Activated naive CD8-positive, alpha-beta T cell treated with anti-CD3 and anti-CD28 coated beads, Interleukin-2, amount 50 U/mL, for 24 hours (primary cell): ENCODE results near the gene CXorf49B.
"Not testable (repeated sequence)": the region's sequence is repeated elsewhere in the genome, so short reads cannot be mapped to it uniquely, and the experiment has no call there.

Source experiments
- ATAC-seq: fragments of 150-1000 bp; cut with Tn5 transposase; one replicate; pipeline ENCODE4 v1.10.0; 2021
- DNase-seq: peaks from one replicate; pipeline ENCODE4 v3.0.0; 2021
- H3K27ac Mint-ChIP-seq: one replicate; pipeline ENCODE4 v1.8.0; 2021; ENCODE audit warnings: mild to moderate bottlenecking, mixed read lengths
- H3K27me3 Mint-ChIP-seq: one replicate; pipeline ENCODE4 v1.8.0; 2021; ENCODE audit warnings: mixed read lengths
- H3K36me3 Mint-ChIP-seq: one replicate; pipeline ENCODE4 v1.8.0; 2021; ENCODE audit warnings: low read depth, mixed read lengths
- H3K4me1 Mint-ChIP-seq: one replicate; pipeline ENCODE4 v1.8.0; 2021; ENCODE audit warnings: mixed read lengths
- H3K4me3 Mint-ChIP-seq: one replicate; pipeline ENCODE4 v1.8.0; 2021; ENCODE audit warnings: mild to moderate bottlenecking, moderate library complexity, mixed read lengths
- H3K9me3 Mint-ChIP-seq: one replicate; pipeline ENCODE4 v1.8.0; 2021; ENCODE audit warnings: mixed read lengths

Gene CXorf49B

GRCh38 chrX:71763049-71763448, at the start of gene CXorf49B:
CXorf49B (plus strand) TSS chrX:71763349; CDS start chrX:71763424, 75 bp downstream.
- H3K36me3 Mint-ChIP-seq, H3K4me1 Mint-ChIP-seq, H3K27ac Mint-ChIP-seq, DNase-seq, ATAC-seq, H3K27me3 Mint-ChIP-seq, H3K9me3 Mint-ChIP-seq, H3K4me3 Mint-ChIP-seq: not testable (repeated sequence)

GRCh38 chrX:71714064-71714463, 49.1 kb upstream of the CXorf49B start:
- ATAC-seq, DNase-seq, H3K36me3 Mint-ChIP-seq, H3K4me1 Mint-ChIP-seq, H3K27me3 Mint-ChIP-seq, H3K9me3 Mint-ChIP-seq, H3K4me3 Mint-ChIP-seq, H3K27ac Mint-ChIP-seq: not testable (repeated sequence)

DNA sequence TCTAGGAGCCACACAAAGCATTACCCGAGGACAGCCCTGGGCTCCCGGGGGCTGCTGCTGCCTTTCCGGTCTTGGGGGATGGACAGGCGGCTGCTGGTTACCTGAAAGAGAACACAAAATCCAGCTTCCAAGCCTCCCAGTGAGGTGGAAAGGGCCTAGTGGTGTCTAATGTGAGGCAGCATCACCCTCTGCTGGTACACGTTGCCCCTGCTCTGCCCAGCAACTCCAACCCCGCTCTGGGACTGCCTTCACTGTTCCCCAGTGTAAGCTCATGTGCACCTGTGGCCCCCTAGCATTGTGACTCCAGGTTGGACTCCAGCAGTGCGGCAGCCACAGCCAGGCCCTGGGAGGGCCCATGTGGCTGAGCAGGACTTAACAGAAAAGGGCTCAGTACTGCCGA, 47.6 kb upstream of the CXorf49B start:
- not testable (repeated sequence) for DNase-seq, H3K9me3 Mint-ChIP-seq, H3K27me3 Mint-ChIP-seq, H3K27ac Mint-ChIP-seq, H3K36me3 Mint-ChIP-seq, H3K4me3 Mint-ChIP-seq, H3K4me1 Mint-ChIP-seq, ATAC-seq

- DNase-seq, H3K27ac Mint-ChIP-seq, H3K36me3 Mint-ChIP-seq, H3K27me3 Mint-ChIP-seq, H3K9me3 Mint-ChIP-seq, ATAC-seq, H3K4me1 Mint-ChIP-seq, H3K4me3 Mint-ChIP-seq: not testable (repeated sequence)
Observed at GRCh38 chrX:71716323-71716722, 46.8 kb upstream of the CXorf49B start.

GRCh38 chrX:71718185-71718584, 45.0 kb upstream of the CXorf49B start, which contains the start of gene CXorf49:
CXorf49 (minus strand) TSS chrX:71718285; CDS start chrX:71718151, 134 bp downstream.
- not testable (repeated sequence) for DNase-seq, H3K9me3 Mint-ChIP-seq, ATAC-seq, H3K27ac Mint-ChIP-seq, H3K27me3 Mint-ChIP-seq, H3K4me1 Mint-ChIP-seq, H3K4me3 Mint-ChIP-seq, H3K36me3 Mint-ChIP-seq

GRCh38 chrX:71719195-71719594, 44.0 kb upstream of the CXorf49B start:
- not testable (repeated sequence) for DNase-seq, H3K9me3 Mint-ChIP-seq, H3K4me1 Mint-ChIP-seq, H3K36me3 Mint-ChIP-seq, H3K4me3 Mint-ChIP-seq, ATAC-seq, H3K27me3 Mint-ChIP-seq, H3K27ac Mint-ChIP-seq

GRCh38 chrX:71720289-71720886, 42.8 kb upstream of the CXorf49B start:
- peak; percentile 33 for ATAC-seq
- H3K36me3 Mint-ChIP-seq, H3K27me3 Mint-ChIP-seq, H3K9me3 Mint-ChIP-seq, H3K27ac Mint-ChIP-seq, H3K4me3 Mint-ChIP-seq, H3K4me1 Mint-ChIP-seq, DNase-seq: not testable (repeated sequence)

DNA sequence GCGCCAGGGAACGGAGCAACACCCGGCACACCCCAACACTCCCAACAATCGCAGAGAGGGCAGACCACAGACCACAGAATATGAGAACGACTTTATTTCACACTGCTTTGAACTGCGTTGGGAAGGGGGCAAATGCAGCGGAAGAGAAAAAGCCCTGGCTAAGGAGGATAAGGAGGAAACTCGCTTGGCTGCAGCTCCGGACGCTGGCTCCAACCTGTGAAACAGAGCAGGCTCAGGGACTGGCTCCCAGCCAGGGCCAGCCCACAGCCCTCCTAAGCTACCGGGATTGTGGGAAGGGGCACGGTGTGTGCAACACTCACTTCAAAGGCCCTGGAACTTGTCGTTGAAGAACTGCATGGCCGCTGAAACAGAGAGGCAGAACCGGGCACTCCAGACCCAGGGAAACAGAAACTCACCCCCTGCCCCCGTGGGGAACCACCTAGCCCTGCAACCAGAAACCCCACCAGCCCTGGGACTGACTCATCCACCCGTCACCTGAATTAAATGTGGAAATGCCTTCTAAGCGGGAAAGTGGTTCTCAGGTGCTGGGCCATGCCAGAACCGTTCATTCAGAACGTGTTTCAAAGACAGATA, 2.4 kb upstream of the CXorf49B start:
- ATAC-seq = peak; percentile 35
- not testable (repeated sequence) for DNase-seq, H3K27me3 Mint-ChIP-seq, H3K4me1 Mint-ChIP-seq, H3K9me3 Mint-ChIP-seq, H3K36me3 Mint-ChIP-seq, H3K4me3 Mint-ChIP-seq, H3K27ac Mint-ChIP-seq

GRCh38 chrX:71764832-71765231, 1.7 kb downstream of the CXorf49B start:
- H3K9me3 Mint-ChIP-seq, H3K4me1 Mint-ChIP-seq, ATAC-seq, H3K27ac Mint-ChIP-seq, H3K4me3 Mint-ChIP-seq, H3K27me3 Mint-ChIP-seq, DNase-seq, H3K36me3 Mint-ChIP-seq: not testable (repeated sequence)

DNA sequence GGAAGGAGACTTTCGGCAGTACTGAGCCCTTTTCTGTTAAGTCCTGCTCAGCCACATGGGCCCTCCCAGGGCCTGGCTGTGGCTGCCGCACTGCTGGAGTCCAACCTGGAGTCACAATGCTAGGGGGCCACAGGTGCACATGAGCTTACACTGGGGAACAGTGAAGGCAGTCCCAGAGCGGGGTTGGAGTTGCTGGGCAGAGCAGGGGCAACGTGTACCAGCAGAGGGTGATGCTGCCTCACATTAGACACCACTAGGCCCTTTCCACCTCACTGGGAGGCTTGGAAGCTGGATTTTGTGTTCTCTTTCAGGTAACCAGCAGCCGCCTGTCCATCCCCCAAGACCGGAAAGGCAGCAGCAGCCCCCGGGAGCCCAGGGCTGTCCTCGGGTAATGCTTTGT, 2.5 kb downstream of the CXorf49B start:
- H3K9me3 Mint-ChIP-seq, H3K27ac Mint-ChIP-seq, H3K27me3 Mint-ChIP-seq, H3K4me1 Mint-ChIP-seq, H3K4me3 Mint-ChIP-seq, H3K36me3 Mint-ChIP-seq, DNase-seq, ATAC-seq: not testable (repeated sequence)

GRCh38 chrX:71767134-71767533, 4.0 kb downstream of the CXorf49B start:
- not testable (repeated sequence) for H3K4me3 Mint-ChIP-seq, DNase-seq, H3K27ac Mint-ChIP-seq, H3K36me3 Mint-ChIP-seq, H3K9me3 Mint-ChIP-seq, H3K27me3 Mint-ChIP-seq, H3K4me1 Mint-ChIP-seq
- peak; percentile 37 for ATAC-seq

DNA sequence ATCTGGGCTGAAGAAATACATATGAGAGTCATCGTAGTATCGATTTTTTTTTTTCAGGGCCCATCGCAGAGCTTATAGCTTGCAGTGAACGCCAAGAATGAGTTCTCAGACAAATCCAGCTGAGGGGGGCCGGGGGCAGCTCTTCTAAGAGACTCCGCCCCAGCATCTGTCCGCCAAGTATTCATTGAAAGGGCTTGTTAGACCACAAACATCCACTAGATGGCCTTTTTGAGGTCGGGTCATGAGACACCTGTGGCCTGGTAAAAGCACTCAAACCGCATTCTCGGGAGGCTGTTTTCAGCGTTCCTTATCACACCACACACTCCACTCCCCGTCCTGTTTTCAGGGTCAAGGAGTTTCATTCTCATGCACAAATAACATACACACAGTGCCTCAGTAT, 15.2 kb downstream of the CXorf49B start:
- H3K4me1 Mint-ChIP-seq, H3K27me3 Mint-ChIP-seq, ATAC-seq, H3K36me3 Mint-ChIP-seq, H3K27ac Mint-ChIP-seq, H3K9me3 Mint-ChIP-seq, H3K4me3 Mint-ChIP-seq, DNase-seq: not testable (repeated sequence)

DNA sequence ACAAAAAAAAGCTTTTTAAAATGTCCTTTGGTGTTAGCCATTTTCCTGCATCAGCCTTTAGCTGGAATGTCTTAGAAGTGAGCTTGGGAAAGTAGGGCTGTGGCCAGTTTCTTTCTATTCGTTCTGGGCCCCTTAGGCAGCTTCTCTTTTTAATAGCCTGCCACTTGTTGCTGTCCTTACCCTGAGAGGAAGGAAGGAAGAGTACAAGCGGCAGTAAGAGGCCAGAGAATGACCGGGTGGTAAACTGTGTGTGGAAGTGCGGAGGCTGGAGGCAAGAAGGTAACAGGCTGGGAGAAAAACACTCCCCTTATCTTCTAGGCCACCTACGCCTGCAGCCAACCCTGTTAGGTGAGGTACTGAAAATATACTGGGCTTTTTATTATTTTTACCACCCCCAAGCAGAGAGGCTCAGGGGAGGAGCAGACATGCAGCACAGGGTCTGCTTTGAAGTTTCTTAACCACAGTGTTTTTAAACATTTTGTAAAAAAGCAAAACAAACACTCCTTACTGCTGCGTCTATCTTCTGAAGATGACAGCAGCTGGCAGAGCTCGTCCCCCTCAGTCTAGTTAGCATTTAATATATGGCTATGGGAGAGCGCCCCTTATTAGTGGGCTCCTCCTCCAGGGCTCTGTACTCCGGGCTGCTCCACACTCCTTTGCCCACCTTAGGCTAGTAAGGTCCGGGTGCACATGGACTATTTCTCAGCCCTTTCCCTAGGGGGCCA, 19.2 kb downstream of the CXorf49B start:
- H3K4me1 Mint-ChIP-seq, DNase-seq, H3K27ac Mint-ChIP-seq, H3K27me3 Mint-ChIP-seq, H3K36me3 Mint-ChIP-seq, ATAC-seq, H3K9me3 Mint-ChIP-seq, H3K4me3 Mint-ChIP-seq: not testable (repeated sequence)

DNA sequence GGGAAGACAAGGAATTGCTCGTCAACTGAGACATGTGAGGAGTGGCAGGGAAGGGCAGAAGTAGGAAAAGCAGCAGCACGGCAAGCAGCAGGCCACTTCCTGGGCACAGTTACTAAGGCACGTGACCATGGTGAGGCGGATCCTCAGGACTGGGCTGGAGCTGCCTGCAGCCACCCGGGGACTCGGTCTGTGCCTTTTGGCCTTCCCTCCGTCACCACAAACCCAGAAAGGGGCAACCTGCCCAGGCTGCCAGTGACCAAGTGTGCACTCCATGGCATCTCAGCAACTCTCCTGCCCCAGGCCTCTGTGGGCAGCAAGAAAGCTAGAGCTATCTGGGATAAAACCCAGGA, 19.8 kb downstream of the CXorf49B start:
- not testable (repeated sequence) for H3K4me3 Mint-ChIP-seq, H3K36me3 Mint-ChIP-seq, H3K4me1 Mint-ChIP-seq, H3K9me3 Mint-ChIP-seq, H3K27ac Mint-ChIP-seq, H3K27me3 Mint-ChIP-seq, ATAC-seq, DNase-seq

- H3K36me3 Mint-ChIP-seq, H3K4me1 Mint-ChIP-seq, DNase-seq, H3K27ac Mint-ChIP-seq, H3K9me3 Mint-ChIP-seq, H3K4me3 Mint-ChIP-seq, H3K27me3 Mint-ChIP-seq: not testable (repeated sequence)
- ATAC-seq = peak; percentile 33
Observed at GRCh38 chrX:71783569-71784347, 20.6 kb downstream of the CXorf49B start.
